LHCN-M2 (cell line): ENCODE data around the gene SEMA6D. TPM values are rescaled to one million over a fixed set of nuclear protein-coding genes. Genes with fewer than 3 reads are reported as not detected.
"Not testable (repeated sequence)": the region's sequence is repeated elsewhere in the genome, so short reads cannot be mapped to it uniquely, and the experiment has no call there.

Experiments used
- DNase-seq: peaks from one replicate; pipeline ENCODE4 v3.0.0-alpha.2; 2012; ENCODE audit warnings: low read depth
- total RNA-seq: library from RNA; depleted of rRNA; stranded (reverse); fragments of >200 nt; gene quantifications from 2 replicates; pipeline ENCODE4 v1.2.3, GENCODE V29; 2014

The SEMA6D gene
- total RNA-seq, 1 experiment from 2014 or later = 0.06 TPM

- peak; percentile 0 for DNase-seq
Measured at GRCh38 chr15:47718497-47719437, 1.5 kb downstream of the SEMA6D start.

- DNase-seq = no peak
Measured at GRCh38 chr15:47719730-47720129, 2.4 kb downstream of the SEMA6D start.

GRCh38 chr15:47720555-47720954 is 3.2 kb downstream of the SEMA6D start:
- DNase-seq = no peak

GRCh38 chr15:47721676-47722075 is 4.4 kb downstream of the SEMA6D start:
- DNase-seq = no peak

- DNase-seq = no peak
Measured at GRCh38 chr15:47724346-47724745, 7.0 kb downstream of the SEMA6D start.

- no peak for DNase-seq
Measured at GRCh38 chr15:47725051-47725450, 7.7 kb downstream of the SEMA6D start.

- DNase-seq = no peak
Measured at GRCh38 chr15:47725906-47726305, 8.6 kb downstream of the SEMA6D start.

- no peak for DNase-seq
Measured at GRCh38 chr15:47726399-47726823, 9.1 kb downstream of the SEMA6D start.

GRCh38 chr15:47727137-47727536 is 9.8 kb downstream of the SEMA6D start:
- DNase-seq = no peak

GRCh38 chr15:47727676-47728075 is 10.4 kb downstream of the SEMA6D start:
- no peak for DNase-seq

GRCh38 chr15:47728426-47728825 is 11.1 kb downstream of the SEMA6D start:
- DNase-seq = no peak

GRCh38 chr15:47728886-47729285 is 11.6 kb downstream of the SEMA6D start:
- no peak for DNase-seq

GRCh38 chr15:47731230-47731629 is 13.9 kb downstream of the SEMA6D start:
- DNase-seq = no peak

GRCh38 chr15:47732248-47732647 is 14.9 kb downstream of the SEMA6D start:
- no peak for DNase-seq

GRCh38 chr15:47733085-47733484 is 15.8 kb downstream of the SEMA6D start:
- DNase-seq = no peak

- DNase-seq = no peak
Measured at GRCh38 chr15:47736143-47736786, 19.0 kb downstream of the SEMA6D start.

- DNase-seq = no peak
Measured at GRCh38 chr15:47737477-47737876, 20.2 kb downstream of the SEMA6D start.

GRCh38 chr15:47738144-47738825 is 21.0 kb downstream of the SEMA6D start:
- not testable (repeated sequence) for DNase-seq

- no peak for DNase-seq
Measured at GRCh38 chr15:47741082-47741481, 23.8 kb downstream of the SEMA6D start.

- no peak for DNase-seq
Measured at GRCh38 chr15:47741907-47742306, 24.6 kb downstream of the SEMA6D start.

- DNase-seq = no peak
Measured at GRCh38 chr15:47742334-47742733, 25.0 kb downstream of the SEMA6D start.

GRCh38 chr15:47742742-47743141 is 25.4 kb downstream of the SEMA6D start:
- DNase-seq = no peak
